Measurements from ENCODE around the gene AMY2A.
"Not testable (repeated sequence)": the region's sequence is repeated elsewhere in the genome, so short reads cannot be mapped to it uniquely, and the experiment has no call there.

DNA sequence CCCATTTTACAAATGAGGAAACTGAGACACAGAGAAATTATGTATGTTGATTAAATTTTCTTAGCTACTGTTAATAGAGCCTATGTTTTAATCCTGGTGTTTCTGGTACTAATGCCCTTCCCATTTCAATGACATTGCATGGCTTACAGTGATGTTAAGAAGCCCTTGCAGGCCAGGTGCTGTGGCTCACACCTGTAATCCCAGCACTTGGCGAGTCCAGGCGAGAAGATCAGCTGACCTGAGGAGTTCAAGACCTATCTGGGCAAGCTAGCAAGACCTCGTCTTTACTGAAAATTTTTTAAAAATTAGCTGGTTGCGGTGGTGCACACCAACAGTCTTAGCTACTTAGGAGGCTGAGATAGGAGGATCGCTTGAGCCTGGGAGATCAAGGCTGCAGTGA is 40.4 kb upstream of the AMY2A start:
- TF ChIP-seq, protein P1, sequence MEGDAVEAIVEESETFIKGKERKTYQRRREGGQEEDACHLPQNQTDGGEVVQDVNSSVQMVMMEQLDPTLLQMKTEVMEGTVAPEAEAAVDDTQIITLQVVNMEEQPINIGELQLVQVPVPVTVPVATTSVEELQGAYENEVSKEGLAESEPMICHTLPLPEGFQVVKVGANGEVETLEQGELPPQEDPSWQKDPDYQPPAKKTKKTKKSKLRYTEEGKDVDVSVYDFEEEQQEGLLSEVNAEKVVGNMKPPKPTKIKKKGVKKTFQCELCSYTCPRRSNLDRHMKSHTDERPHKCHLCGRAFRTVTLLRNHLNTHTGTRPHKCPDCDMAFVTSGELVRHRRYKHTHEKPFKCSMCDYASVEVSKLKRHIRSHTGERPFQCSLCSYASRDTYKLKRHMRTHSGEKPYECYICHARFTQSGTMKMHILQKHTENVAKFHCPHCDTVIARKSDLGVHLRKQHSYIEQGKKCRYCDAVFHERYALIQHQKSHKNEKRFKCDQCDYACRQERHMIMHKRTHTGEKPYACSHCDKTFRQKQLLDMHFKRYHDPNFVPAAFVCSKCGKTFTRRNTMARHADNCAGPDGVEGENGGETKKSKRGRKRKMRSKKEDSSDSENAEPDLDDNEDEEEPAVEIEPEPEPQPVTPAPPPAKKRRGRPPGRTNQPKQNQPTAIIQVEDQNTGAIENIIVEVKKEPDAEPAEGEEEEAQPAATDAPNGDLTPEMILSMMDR (tag by site-specific recombination; IDR thresholded peaks at IDR 0.05) = not testable (repeated sequence)
- not testable (repeated sequence) for TF ChIP-seq OSR2 (tag by site-specific recombination; IDR thresholded peaks at IDR 0.05); ZNF558 (tag by site-specific recombination; IDR thresholded peaks at IDR 0.05); ZNF18 (tag by site-specific recombination; IDR thresholded peaks at IDR 0.05); ZBTB1 (tag by site-specific recombination; IDR thresholded peaks at IDR 0.05); ZEB2 (tag by site-specific recombination; IDR thresholded peaks at IDR 0.05); ZNF701 (tag by site-specific recombination; IDR thresholded peaks at IDR 0.05); ZNF394 (tag by site-specific recombination; IDR thresholded peaks at IDR 0.05; ENCODE audit: borderline replicate concordance); ZFHX2 (tag by site-specific recombination; conservative IDR thresholded peaks at IDR 0.05); MZF1 (tag by site-specific recombination; IDR thresholded peaks at IDR 0.05; ENCODE audit: borderline replicate concordance); ZSCAN5A (tag by site-specific recombination; IDR thresholded peaks at IDR 0.05); ZNF239 (tag by site-specific recombination; IDR thresholded peaks at IDR 0.05)
- TF ChIP-seq, protein P2, sequence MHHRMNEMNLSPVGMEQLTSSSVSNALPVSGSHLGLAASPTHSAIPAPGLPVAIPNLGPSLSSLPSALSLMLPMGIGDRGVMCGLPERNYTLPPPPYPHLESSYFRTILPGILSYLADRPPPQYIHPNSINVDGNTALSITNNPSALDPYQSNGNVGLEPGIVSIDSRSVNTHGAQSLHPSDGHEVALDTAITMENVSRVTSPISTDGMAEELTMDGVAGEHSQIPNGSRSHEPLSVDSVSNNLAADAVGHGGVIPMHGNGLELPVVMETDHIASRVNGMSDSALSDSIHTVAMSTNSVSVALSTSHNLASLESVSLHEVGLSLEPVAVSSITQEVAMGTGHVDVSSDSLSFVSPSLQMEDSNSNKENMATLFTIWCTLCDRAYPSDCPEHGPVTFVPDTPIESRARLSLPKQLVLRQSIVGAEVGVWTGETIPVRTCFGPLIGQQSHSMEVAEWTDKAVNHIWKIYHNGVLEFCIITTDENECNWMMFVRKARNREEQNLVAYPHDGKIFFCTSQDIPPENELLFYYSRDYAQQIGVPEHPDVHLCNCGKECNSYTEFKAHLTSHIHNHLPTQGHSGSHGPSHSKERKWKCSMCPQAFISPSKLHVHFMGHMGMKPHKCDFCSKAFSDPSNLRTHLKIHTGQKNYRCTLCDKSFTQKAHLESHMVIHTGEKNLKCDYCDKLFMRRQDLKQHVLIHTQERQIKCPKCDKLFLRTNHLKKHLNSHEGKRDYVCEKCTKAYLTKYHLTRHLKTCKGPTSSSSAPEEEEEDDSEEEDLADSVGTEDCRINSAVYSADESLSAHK (tag by site-specific recombination; IDR thresholded peaks at IDR 0.05) = not testable (repeated sequence)

All from HEK293 (cell line).